GM23248 (cell line): ENCODE data around the gene SMTN. TPM values are rescaled to one million over a fixed set of nuclear protein-coding genes. Genes with fewer than 3 reads are reported as not detected.

Experiments used
- DNase-seq: peaks from one replicate; pipeline ENCODE4 v3.0.0-alpha.2; 2015
- H2AFZ ChIP-seq: fragments of 200-600 bp; sonication (generic); 2 replicates; pipeline ENCODE4 v1.6.1; 2016; ENCODE audit warnings: antibody characterized with exemption
- H3F3A ChIP-seq: fragments of 200-600 bp; sonication (generic); 2 replicates; pipeline ENCODE4 v1.6.1; 2016; ENCODE audit warnings: mild to moderate bottlenecking, antibody characterized with exemption, mixed run types; ENCODE audit not compliant: insufficient read depth
- H3K27ac ChIP-seq: fragments of 200-600 bp; sonication (generic); 2 replicates; pipeline ENCODE4 v1.5.1; 2016; ENCODE audit warnings: mild to moderate bottlenecking
- H3K27me3 ChIP-seq: fragments of 200-600 bp; sonication (generic); replicated peaks from 2 replicates; pipeline ENCODE4 v1.6.1; 2016; ENCODE audit warnings: mild to moderate bottlenecking; ENCODE audit not compliant: insufficient read depth
- H3K36me3 ChIP-seq: fragments of 200-600 bp; sonication (generic); 2 replicates; pipeline ENCODE4 v1.6.1; 2016; ENCODE audit warnings: low read depth, mild to moderate bottlenecking
- H3K4me1 ChIP-seq: fragments of 200-600 bp; sonication (generic); 2 replicates; pipeline ENCODE4 v1.6.1; 2016; ENCODE audit warnings: mild to moderate bottlenecking; ENCODE audit not compliant: insufficient read depth
- H3K4me2 ChIP-seq: fragments of 200-600 bp; sonication (generic); one replicate; pipeline ENCODE4 v1.6.1; 2016; ENCODE audit warnings: mild to moderate bottlenecking; ENCODE audit not compliant: unreplicated experiment
- H3K4me3 ChIP-seq: fragments of 200-600 bp; sonication (generic); 2 replicates; pipeline ENCODE4 v1.5.1; 2016; ENCODE audit warnings: mild to moderate bottlenecking
- H3K79me2 ChIP-seq: fragments of 200-600 bp; sonication (generic); 2 replicates; pipeline ENCODE4 v1.6.1; 2016; ENCODE audit warnings: mild to moderate bottlenecking; ENCODE audit not compliant: insufficient read depth
- H3K9ac ChIP-seq: fragments of 200-600 bp; sonication (generic); 2 replicates; pipeline ENCODE4 v1.6.1; 2016; ENCODE audit warnings: mild to moderate bottlenecking
- H3K9me2 ChIP-seq: fragments of 200-600 bp; sonication (generic); 2 replicates; pipeline ENCODE4 v1.6.1; 2016; ENCODE audit warnings: mixed run types, mild to moderate bottlenecking, moderate library complexity; ENCODE audit not compliant: insufficient read depth
- H3K9me3 ChIP-seq: fragments of 200-600 bp; sonication (generic); one replicate; pipeline ENCODE4 v1.6.1; 2017; ENCODE audit warnings: low read depth
- H4K20me1 ChIP-seq: fragments of 200-600 bp; sonication (generic); 2 replicates; pipeline ENCODE4 v1.6.0; 2016; ENCODE audit not compliant: insufficient read depth
- EZH2 ChIP-seq: fragments of 200-600 bp; sonication (generic); IDR thresholded peaks from 2 replicates; pipeline ENCODE4 v1.6.1; 2018; ENCODE audit warnings: antibody characterized with exemption, mild to moderate bottlenecking; ENCODE audit not compliant: insufficient read depth, poor library complexity, severe bottlenecking
- EZH2phosphoT487 ChIP-seq: fragments of 200-600 bp; sonication (generic); IDR thresholded peaks from 2 replicates; pipeline ENCODE4 v1.6.1; 2018; ENCODE audit warnings: antibody characterized with exemption, moderate library complexity, mild to moderate bottlenecking, low read depth; ENCODE audit not compliant: insufficient read depth
- WGBS, 2 experiments: methylation state at CpG; one replicate each; pipeline ENCODE4 v1.1.6; 2015 to 2017; ENCODE audit warnings: low lambda C conversion rate in 2 of 2, low coverage in 1 of 2; ENCODE audit errors: missing lambda C conversion rate in 2 of 2; 5-methylcytosine and 5-hydroxymethylcytosine counted together
- in situ Hi-C: fragments of 300-500 bp; cut with MboI; formaldehyde crosslinking; loops from 2 replicates; pipeline ENCODE4 v1.15.0; 2020
- polyA plus RNA-seq: library from polyadenylated mRNA; unstranded; fragments of >200 nt; fragmentation: Nextera tagmentation; extraction: Ambion mirVana; gene quantifications from 2 replicates; pipeline ENCODE4 v1.2.1, GENCODE V29; 2016
- total RNA-seq: library from RNA; depleted of rRNA; stranded (reverse); fragments of >200 nt; shearing (Covaris generic); gene quantifications from 2 replicates; pipeline ENCODE4 v1.2.3, GENCODE V29; 2014

Gene SMTN
- total and polyA plus RNA-seq, 2 experiments from 2014 or later: 96.7 to 160 TPM

GRCh38 chr22:31124811-31125465 lies 43.8 kb downstream of the SMTN start:
- Histone ChIP-seq H3K36me3 (no peaks in the 10 kb centered on the region), H3K27ac (no peak overlapping the region), H4K20me1 (no peaks in the 10 kb centered on the region), H2AFZ (no peak overlapping the region), H3K4me2 (no peak overlapping the region), H3K4me1 (no peaks in the 10 kb centered on the region), H3K79me2 (no peaks in the 10 kb centered on the region), H3K9me3 (no peaks in the 10 kb centered on the region), H3F3A (no peaks in the 10 kb centered on the region), H3K9ac (no peak overlapping the region), H3K9me2 (no peaks in the 10 kb centered on the region), H3K27me3 (peaks cover 16% of the 10 kb centered on the region), H3K4me3 (no peak overlapping the region)
- in situ Hi-C loops: no loop called here
- no peak for TF ChIP-seq EZH2
- no peak for TF ChIP-seq EZH2phosphoT487
- no peak for DNase-seq
- WGBS, 2 experiments: 43 to 62% methylated on average over 12 to 14 of the region's 14 CpGs

GRCh38 chr22:31125521-31126117 lies 44.5 kb downstream of the SMTN start:
- H3K27ac ChIP-seq: no peak overlapping the region
- no peak overlapping the region for H3K4me2 ChIP-seq
- no peaks in the 10 kb centered on the region for H3K4me1 ChIP-seq
- H3K9ac ChIP-seq: no peak overlapping the region
- 79 to 81% methylated on average over 6 to 12 of the region's 12 CpGs for WGBS, 2 experiments
- H3F3A ChIP-seq: no peaks in the 10 kb centered on the region
- peaks cover 16% of the 10 kb centered on the region for H3K27me3 ChIP-seq
- no peaks in the 10 kb centered on the region for H4K20me1 ChIP-seq
- no peaks in the 10 kb centered on the region for H3K9me3 ChIP-seq
- H3K4me3 ChIP-seq: no peak overlapping the region
- H3K79me2 ChIP-seq: no peaks in the 10 kb centered on the region
- H3K36me3 ChIP-seq: no peaks in the 10 kb centered on the region
- in situ Hi-C loops: no loop called here
- no peaks in the 10 kb centered on the region for H3K9me2 ChIP-seq
- H2AFZ ChIP-seq: no peak overlapping the region
- TF ChIP-seq EZH2phosphoT487 (no peak), EZH2 (no peak)
- no peak for DNase-seq

- H3K9ac ChIP-seq: no peak overlapping the region
- in situ Hi-C loops: no loop called here
- no peaks in the 10 kb centered on the region for H4K20me1 ChIP-seq
- H3K27ac ChIP-seq: no peak overlapping the region
- no peak overlapping the region for H3K4me3 ChIP-seq
- no peaks in the 10 kb centered on the region for H3K9me2 ChIP-seq
- no peaks in the 10 kb centered on the region for H3F3A ChIP-seq
- no peak overlapping the region for H3K4me2 ChIP-seq
- H3K27me3 ChIP-seq: peaks cover 16% of the 10 kb centered on the region
- 85 to 89% methylated on average over 16 to 22 of the region's 22 CpGs for WGBS, 2 experiments
- H3K79me2 ChIP-seq: no peaks in the 10 kb centered on the region
- H3K9me3 ChIP-seq: no peaks in the 10 kb centered on the region
- DNase-seq: no peak
- TF ChIP-seq EZH2phosphoT487 (no peak), EZH2 (no peak)
- no peak overlapping the region for H2AFZ ChIP-seq
- no peaks in the 10 kb centered on the region for H3K36me3 ChIP-seq
- no peaks in the 10 kb centered on the region for H3K4me1 ChIP-seq
Observed at GRCh38 chr22:31126128-31126868, 45.2 kb downstream of the SMTN start.

GRCh38 chr22:31126869-31127175 lies 45.7 kb downstream of the SMTN start:
- Histone ChIP-seq H3K9me3 (no peaks in the 10 kb centered on the region), H3K9me2 (no peaks in the 10 kb centered on the region), H3K4me1 (no peaks in the 10 kb centered on the region), H3F3A (no peaks in the 10 kb centered on the region), H3K4me3 (no peak overlapping the region), H3K4me2 (no peak overlapping the region), H3K79me2 (no peaks in the 10 kb centered on the region), H4K20me1 (no peaks in the 10 kb centered on the region), H3K9ac (no peak overlapping the region), H3K27ac (no peak overlapping the region), H2AFZ (no peak overlapping the region), H3K27me3 (peaks cover 16% of the 10 kb centered on the region), H3K36me3 (no peaks in the 10 kb centered on the region)
- 85 to 97% methylated on average over 11 to 13 of the region's 13 CpGs for WGBS, 2 experiments
- TF ChIP-seq EZH2: no peak
- no peak for TF ChIP-seq EZH2phosphoT487
- no peak for DNase-seq
- in situ Hi-C loops: no loop called here
